ENCODE measurements around the gene GFAP.
"Not testable (repeated sequence)": the region's sequence is repeated elsewhere in the genome, so short reads cannot be mapped to it uniquely, and the experiment has no call there.

Gene GFAP

DNA sequence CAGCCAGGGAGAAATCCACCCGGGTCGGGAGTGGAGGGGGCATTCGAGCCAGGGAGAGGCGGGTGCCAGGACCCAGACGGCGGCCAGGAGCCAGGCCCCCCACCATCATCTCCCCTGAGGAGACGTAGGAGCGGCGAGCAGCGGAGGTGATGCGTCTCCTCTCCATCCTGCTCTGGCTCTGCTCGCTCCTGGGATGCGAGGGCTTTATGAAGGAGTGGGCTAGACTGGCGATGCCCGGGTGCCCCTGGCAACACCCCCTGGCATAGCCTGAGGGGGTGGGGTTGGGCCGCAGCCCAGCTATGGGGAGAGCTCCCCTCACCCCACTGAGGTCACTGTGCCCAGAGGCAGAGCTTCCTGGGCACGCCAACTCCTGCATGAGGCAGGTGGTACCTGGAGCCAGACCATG lies at the start of gene GFAP:
Gene GFAP (minus strand): TSS at position 180 of the 406 bp plus-strand sequence. CDS start 14 bp downstream, at position 166.
- DNase-seq: no peak

DNA sequence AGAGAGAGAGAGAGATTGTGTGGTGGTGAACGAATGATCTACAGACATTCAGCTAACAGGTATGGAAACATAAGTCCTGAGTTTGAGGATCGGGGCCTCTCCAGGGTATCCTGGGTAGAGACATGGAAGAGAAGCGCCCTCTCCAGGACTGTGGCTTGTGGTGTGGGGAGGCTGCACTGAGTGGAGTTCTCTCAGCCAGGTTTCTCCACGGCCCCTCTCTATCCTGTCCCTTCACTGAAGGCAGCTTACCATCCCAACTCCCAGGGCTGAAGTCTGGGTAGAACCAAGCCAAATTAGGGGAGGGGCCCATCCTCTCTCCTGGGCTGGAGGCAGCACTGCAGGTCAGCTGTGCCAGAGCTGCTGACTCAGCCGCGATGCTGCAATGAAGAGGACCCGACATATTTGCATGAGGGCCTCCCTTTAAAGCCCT lies 46.6 kb upstream of the GFAP start:
- no peak for DNase-seq

DNA sequence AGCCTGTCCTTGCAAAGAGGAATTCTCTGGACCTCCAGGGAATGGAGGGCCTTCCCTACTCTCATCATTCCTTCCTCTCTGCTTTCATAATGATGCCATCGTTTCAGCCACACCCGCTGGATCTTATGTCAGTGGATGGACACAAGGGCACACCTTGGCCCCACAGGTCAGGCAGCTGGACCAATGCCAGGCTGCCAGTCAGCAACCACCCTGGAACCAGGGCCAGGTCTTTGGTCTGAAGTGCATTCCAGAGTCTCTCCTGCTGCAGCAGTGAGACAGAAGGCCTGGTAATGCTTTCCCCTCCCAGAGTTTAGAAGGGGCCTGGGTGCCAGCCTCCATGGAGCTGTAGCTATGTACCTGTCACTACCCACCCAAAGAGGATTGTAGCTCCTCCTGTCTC lies 45.4 kb upstream of the GFAP start:
- no peak for DNase-seq

GRCh38 chr17:44959821-44960531 lies 44.7 kb upstream of the GFAP start:
- DNase-seq: no peak

GRCh38 chr17:44956998-44957981 lies 42.0 kb upstream of the GFAP start:
- DNase-seq: no peak

DNA sequence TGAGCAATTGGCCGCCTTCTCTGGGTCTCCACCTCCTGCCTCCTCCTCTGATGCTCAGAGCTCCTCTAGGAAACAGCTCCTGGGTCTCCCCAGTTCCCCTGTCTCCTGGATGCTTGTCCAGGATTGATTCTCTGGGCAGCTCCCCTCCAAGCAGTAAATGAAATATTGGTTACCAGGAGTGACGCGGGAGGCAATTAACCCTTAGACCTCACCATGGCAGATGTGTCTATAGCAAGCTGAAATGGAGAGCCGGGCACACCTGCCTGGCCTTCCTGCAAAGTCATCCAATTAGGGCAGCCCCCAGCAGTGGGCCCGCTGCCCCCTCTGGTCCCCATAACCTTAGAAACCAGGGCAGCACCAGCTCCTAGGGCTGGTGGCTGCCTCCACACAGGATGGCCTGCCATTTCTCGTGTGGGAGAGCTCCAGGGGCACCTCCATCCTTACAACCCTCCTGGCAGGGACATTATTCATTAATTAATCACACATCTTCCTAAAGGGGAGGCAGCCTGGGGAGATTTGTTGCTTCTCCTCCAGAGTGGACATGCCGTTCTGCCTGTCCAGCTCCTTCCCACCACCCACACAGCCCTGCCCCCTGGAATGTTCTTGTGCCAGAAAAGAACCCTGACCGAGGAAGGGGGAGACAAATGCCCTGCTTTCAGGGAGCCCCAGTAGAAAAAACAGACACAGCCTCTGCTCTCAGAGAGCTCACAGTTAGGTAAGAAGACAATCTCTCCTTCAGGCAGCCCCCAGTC lies 40.5 kb upstream of the GFAP start:
- no peak for DNase-seq

DNA sequence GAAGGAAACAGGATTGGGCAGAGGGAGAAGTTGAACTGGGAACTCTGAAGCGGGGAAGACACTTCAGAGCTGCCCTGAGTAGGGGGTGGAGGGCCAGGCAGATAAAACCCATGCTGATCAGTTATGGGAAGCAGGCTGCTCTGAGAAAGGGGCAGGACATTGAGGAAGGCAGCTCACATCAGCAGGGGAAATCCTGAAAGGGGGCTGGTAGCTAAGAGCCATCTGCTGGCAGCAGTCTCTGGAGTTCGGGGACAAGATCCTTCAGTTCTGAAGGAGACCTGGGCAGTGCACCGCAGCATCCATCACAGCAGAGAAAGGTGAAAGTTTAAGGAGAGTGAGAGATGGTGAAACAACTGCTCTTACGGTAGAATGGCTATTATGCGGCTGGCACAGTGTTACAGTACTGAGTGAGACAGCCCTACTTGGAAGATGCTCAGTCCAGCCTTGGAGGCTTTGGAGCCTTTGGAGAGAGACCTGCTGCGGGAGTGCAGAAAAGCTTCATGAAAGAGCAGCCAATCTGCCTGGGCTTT lies 37.7 kb upstream of the GFAP start:
- no peak for DNase-seq

- no peak for DNase-seq
Measured at GRCh38 chr17:44948315-44948795, 33.1 kb upstream of the GFAP start.

DNA sequence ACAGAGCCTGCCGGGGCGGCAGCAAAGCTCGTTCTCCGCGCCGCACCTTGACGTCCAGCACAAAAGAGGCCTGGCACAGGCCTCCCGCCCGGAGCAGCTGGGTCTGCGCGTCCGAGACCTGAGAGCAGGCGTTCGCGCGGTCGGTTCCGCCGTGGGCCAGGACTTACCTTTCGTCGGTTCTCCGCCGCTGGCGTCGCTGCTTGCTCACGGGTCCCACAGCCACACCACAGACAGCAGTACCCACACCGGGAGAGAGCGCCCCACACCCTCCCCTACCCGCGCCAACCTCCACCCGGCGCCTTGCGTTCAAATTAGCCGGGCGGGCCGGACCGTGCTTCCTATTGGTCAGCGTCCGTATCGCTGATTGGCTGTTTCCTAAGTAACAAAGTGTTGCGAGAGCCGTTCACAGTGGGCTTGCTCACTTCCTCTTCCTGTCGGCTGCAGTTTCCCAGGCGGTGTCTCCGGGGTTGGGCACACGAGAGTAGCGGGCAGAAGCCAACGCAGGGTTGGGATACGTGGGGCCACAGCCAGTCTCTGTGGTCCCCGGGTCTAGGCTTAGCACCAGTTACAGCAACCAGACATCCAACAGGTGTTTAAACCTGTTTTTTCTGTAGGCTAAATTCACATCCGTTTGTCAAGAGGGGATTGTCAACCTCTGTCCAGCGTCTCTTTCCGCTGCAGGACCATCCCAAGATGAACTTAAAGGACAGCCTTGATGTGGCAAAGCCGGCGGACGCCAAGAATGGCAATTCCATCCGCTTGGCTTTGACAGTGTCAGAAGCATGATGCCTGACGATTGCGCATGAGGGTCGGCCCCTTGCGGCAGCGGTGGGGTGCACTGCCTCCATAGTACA lies 32.4 kb upstream of the GFAP start, which contains the start of gene KIF18B:
Gene KIF18B (minus strand): TSS at position 313 of the 854 bp plus-strand sequence. CDS start 11,429 bp downstream, outside the sequence.
- DNase-seq: peak; percentile 91

GRCh38 chr17:44945652-44946051 lies 30.4 kb upstream of the GFAP start:
- DNase-seq: not testable (repeated sequence)

- DNase-seq: no peak
Measured at GRCh38 chr17:44942456-44942855, 27.2 kb upstream of the GFAP start.

DNA sequence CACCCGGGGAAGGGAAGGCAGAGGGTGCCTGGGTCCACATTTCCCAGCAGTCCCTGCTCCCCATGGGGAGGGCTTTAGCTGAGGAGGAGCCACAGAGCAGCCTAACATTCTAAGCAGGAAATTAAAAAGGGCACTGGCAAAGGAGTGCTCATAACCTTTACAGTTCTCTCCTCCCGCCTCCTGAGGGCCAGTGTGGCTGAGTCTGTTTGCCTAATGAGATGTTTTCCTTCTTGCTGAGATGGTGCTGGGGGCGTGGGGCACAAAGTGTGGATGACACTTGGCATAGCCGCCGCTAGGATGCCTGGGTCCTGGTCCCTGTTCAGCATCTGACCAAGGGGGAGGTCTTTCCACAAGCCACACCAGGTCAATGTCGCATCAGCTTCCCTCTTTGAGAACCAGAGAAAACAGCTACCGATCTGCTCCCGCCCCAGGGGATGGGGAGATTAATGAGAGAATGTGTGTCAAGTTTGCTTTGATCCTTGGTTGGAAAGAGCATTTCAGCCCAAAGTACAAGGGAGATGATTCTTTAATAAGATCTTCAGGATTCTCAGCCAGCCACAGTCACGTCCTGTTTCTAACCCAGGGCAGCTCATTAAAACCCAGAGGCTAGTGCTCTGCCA lies 26.5 kb upstream of the GFAP start:
- DNase-seq: no peak

- no peak for DNase-seq
Measured at GRCh38 chr17:44940768-44941167, 25.5 kb upstream of the GFAP start.

DNA sequence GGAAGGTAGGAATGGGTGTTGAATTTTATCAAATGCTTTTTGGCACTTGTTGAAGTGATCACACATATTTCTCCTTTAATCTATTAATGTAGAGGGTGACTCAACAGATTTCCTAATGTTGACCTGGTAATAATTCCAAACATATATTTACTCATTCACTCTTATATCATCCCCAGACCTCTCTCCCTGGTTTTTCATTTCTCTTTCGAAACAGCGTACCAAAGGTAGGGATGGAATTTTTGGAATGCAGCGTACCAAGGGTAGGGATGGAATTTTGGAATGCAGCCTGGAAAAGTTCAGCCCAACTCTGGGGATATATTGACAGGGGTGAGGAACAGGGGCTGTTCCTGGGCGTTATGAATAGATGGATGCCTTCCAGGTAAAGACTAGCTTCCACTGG lies 25.0 kb upstream of the GFAP start:
- no peak for DNase-seq

GRCh38 chr17:44935116-44935515 lies 19.8 kb upstream of the GFAP start:
- no peak for DNase-seq

DNA sequence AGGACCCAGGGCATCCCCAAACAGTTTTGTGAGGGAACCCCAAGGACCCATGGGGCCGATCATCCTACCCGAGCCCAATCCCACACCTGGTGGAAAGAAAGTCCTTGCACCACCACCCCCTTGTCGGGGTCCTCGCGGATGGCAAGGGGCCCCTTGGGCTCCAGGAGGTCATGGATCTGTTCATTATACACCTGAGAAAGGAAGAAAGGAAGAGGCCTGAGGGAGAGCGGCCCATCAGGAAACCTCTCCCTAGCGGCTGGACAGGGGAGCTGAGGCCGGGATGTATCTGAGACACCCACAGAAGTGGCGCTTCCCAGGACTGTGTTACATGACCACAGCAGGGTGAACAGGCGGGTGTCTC lies 19.4 kb upstream of the GFAP start:
- no peak for DNase-seq

- DNase-seq: no peak
Measured at GRCh38 chr17:44933824-44934744, 18.8 kb upstream of the GFAP start.

DNA sequence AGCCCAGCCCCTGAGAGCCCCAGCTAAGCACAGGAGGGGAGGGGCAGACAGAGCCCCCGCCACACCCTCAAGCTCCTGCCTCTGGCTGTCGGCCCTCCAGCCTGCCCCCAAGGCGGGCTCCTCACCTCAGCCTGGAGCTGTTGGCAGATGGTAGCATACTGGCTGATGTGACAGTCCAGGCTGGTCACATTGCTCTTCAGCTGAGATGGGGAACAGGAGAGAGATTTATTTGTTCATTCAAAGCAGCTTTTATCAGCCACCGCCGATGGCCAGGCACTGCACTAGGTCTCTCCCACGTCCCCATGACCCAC lies 17.4 kb upstream of the GFAP start:
- no peak for DNase-seq

GRCh38 chr17:44932096-44932786 lies 16.9 kb upstream of the GFAP start:
- no peak for DNase-seq

- DNase-seq: no peak
Measured at GRCh38 chr17:44931376-44931775, 16.1 kb upstream of the GFAP start.

All from left hindlimb (tissue), 1 donor.